Hematopoietic multipotent progenitor cell treated with erythropoietin and hydrocortisone succinate and interleukin-3 and kit ligand, for 6 days (in vitro differentiated cells): ENCODE measurements around the gene STT3B.
A peak's percentile ranks its signal among the peaks of the same experiment; 100 is the strongest.
"Not testable (repeated sequence)": the region's sequence is repeated elsewhere in the genome, so short reads cannot be mapped to it uniquely, and the experiment has no call there.

Experiments used
- DNase-seq: peaks from one replicate; pipeline ENCODE4 v3.0.0-alpha.2; 2015

The STT3B gene

DNA sequence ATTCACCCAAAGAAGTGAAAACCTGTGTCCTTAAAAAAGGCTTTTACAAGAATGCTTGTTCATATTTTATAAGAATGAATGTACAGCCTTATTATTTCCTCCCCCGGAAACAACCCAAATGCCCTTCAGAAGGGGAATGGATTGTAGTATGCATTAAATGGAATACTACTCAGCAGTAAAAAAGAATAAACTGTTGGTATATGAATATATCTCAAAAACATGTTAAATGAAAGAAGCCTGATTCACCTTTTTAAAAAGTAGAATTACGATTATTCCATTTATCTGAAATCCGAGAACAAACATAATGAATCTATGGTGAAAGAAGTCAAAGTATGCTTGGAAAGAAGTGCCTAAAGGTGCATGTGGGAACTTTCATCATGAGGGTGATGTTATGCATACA lies 20.5 kb downstream of the STT3B start:
- no peak for DNase-seq

- no peak for DNase-seq
Measured at GRCh38 chr3:31555204-31555603, 22.5 kb downstream of the STT3B start.

DNA sequence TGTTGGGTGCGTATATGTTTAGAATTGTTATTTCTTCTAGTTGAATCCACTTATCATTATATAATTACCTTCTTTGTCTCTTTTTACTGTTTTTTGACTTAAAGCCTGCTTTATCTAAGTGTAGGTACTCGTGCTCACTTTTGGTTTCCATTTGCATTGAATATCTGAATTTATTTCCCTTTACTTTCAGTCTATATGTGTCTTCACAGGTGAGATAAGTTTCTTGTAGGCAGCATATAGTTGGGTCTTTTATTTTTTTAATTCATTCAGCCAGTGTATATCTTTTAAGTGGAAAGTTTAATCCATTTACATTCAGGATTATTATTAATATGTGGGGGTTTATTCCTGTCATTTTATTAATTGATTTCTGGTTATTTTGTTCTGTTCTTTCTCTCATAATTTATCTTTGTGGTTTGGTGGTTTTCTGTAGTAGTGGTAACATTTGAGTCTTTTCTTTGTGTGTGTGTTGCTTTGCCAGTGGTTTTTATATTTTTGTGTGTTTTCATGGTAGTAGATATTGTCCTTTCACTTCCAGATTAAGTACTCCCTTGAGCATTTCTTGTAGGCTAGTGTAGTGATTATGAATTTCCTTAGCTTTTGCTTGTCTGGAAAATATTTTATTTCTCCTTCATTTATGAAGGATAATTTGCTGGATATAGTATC lies 27.3 kb downstream of the STT3B start:
- DNase-seq = no peak

GRCh38 chr3:31561891-31562290 lies 29.2 kb downstream of the STT3B start:
- no peak for DNase-seq

- peak; percentile 44 for DNase-seq
Measured at GRCh38 chr3:31562525-31562924, 29.8 kb downstream of the STT3B start.

DNA sequence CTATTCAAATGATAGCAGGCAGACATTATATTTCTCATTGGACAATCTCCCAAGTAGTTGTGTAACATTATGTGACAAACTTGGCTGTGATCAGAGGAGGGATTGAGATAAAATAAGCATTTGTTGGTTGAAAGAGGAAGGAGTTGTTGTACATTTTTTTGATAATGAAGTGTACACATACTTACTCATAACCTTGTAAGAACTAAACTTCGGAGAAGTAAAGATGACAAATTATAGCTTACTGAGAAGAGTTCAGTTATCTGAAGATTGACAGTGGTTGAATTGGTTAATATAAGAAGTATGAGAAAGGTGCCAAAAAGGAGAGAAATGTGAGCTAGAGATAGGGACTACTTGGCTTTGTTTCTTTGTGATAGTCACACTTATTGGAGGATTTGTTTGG lies 32.6 kb downstream of the STT3B start:
- peak; percentile 64 for DNase-seq

- peak; percentile 66 for DNase-seq
Measured at GRCh38 chr3:31567036-31567435, 34.3 kb downstream of the STT3B start.

DNA sequence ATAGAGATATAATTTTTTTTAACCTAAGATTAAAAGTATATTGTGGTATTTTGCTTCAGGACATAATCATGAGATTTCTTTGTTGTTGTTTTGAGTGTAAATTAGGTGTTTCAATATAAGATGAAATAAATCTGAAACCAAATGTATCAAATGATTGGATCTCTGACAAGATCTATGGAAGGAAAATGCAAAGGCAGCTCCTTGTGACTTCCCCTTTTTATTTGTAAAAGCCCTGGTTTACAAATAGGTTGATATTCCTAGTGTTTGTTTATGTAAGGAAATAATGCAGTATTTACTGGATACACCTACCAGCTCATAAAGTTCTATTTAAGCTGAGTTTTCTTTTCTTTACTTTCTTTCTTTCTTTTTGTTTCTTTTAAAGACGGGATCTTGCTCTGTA lies 35.9 kb downstream of the STT3B start:
- no peak for DNase-seq

DNA sequence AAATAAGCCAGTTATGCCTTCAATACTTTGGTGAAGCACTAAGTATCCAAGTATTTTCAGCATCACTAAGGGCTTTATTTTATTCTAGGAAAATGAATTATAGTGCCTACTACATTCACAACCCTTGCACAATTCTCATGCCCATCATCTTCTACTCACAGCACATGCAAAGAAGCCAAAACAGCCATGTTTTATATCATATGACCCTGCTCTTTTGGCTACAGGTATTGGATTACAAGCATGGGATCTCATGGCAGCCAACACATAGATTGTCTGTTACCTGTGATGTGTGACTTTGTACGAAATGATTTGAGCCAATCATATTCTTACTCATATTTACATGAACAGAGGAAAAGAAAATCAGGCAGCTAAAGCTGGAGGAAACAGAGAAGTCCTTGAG lies 38.6 kb downstream of the STT3B start:
- DNase-seq = no peak

DNA sequence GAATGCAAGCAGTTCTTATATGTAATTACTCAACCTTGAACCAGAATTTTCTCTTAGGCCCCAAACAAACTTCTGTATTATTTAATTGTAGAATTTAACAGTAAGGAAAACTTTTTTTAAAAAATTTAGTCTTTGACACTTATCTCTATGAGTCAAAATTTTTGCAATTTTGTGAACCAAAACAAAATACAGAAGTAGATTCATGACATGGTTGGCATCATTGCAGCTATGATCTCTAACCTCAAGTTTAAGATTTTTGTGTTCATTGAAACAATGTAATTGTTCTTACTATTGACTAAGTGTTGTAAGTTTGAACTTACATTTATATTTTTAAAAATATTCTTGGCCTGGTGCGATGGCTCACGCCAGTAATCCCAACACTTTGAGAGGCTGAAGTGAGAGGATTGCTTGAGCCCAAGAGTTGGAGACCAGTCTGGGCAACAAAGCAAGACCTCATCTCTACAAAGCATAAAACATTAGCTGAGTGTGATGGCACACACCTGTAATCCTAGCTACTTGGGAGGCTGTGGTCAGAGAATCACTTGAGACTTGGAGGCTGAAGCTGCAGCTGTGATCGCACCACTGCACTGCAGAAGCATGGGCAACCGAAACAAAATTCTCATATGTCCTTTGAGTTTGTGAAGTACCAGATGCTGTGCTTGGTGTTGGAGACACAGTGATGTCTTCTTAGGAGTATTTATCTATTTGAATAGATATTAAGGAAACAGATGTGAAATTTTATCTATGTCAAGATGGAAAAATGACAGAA lies 39.7 kb downstream of the STT3B start:
- DNase-seq = no peak

- peak; percentile 32 for DNase-seq
Measured at GRCh38 chr3:31573036-31573779, 40.5 kb downstream of the STT3B start.

GRCh38 chr3:31575448-31575847 lies 42.7 kb downstream of the STT3B start:
- DNase-seq = no peak

DNA sequence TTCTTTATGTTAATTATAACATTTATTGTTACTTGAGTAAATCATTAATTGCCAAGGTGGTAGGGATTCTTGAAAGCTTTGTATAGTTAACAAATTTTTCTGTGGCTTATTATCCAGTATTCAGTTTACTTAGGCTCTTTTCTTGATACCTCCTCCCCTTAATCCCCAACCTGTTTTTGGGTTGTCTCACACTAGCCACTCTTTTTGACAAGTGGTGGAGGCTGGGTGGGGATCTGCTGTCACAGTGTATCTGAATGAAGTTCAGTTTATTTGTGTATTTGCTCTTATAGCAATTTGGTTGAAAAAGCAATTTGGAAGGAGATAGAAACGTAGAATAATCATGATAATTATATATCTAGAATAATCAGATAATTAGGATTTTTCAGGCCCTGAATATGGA lies 43.8 kb downstream of the STT3B start:
- no peak for DNase-seq

- DNase-seq = no peak
Measured at GRCh38 chr3:31577232-31577631, 44.5 kb downstream of the STT3B start.

GRCh38 chr3:31579828-31580227 lies 47.1 kb downstream of the STT3B start:
- DNase-seq = no peak

- DNase-seq = no peak
Measured at GRCh38 chr3:31580645-31581044, 47.9 kb downstream of the STT3B start.

- DNase-seq = no peak
Measured at GRCh38 chr3:31581660-31582059, 48.9 kb downstream of the STT3B start.

DNA sequence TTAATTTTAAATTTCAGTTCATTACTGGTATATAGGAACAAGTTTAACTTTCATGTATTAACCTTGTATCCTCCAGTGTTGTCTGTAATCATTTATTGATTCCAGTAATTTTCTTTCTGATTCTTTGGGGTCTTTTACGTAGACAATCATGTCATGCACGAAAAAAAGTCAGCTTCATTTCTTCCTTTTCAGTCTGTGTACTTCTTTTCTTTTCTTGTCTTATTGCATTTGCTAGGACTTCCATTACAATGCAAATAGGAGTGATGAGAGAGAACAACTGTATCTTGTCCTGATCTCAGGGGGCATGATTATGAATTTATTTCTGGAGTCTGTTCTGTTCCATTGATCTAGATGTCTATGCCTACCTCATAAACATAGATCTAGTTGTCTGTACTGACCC lies 56.5 kb downstream of the STT3B start:
- DNase-seq = no peak

GRCh38 chr3:31590650-31591049 lies 57.9 kb downstream of the STT3B start:
- no peak for DNase-seq

- no peak for DNase-seq
Measured at GRCh38 chr3:31592764-31593163, 60.0 kb downstream of the STT3B start.

DNA sequence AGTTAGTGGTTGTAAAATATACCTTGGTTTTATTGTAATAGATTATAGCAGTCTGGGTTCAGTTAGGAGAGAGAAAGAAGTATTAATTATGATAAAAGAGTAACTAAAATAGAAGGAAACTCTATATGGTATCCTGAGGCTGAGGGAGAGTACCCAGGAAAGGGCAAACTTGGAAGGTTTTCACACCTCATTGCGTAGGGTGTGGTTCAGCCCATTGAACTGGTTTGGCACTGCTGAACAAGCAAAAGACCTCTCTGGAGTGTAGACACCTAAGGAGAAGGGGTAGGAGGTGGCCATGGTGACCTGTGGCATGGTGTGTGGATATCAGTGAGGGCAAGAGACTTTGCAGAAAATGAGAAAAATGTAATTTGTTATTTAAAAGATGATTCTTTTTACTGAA lies 63.5 kb downstream of the STT3B start:
- DNase-seq = no peak

GRCh38 chr3:31600431-31600830 lies 67.7 kb downstream of the STT3B start:
- DNase-seq = no peak

- not testable (repeated sequence) for DNase-seq
Measured at GRCh38 chr3:31605333-31605732, 72.6 kb downstream of the STT3B start.

DNA sequence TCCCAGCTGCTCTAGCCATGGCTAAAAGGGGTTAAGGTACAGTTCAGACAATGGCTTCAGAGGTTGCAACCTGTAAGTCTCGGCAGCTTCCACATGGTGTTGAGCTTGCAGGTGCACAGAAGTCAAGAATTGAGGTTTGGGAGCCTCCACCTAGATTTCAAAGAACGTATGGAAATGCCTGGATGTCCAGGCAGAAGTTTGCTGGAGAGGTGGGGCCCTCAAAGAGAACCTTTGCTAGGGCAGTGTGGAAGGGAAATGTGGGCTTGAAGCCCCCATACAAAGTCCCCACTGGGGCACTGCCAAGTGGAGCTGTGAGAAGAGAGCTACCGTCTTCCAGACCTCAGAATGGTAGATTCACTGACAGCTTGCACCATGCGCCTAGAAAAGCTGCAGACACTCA lies 73.7 kb downstream of the STT3B start:
- no peak for DNase-seq
